ENCODE measurements around the gene MAD1L1. TPM values are rescaled to one million over a fixed set of nuclear protein-coding genes. Genes with fewer than 3 reads are reported as not detected.
A peak's percentile ranks its signal among the peaks of the same experiment; 100 is the strongest.

MAD1L1 gene
- total and polyA plus RNA-seq, 8 donors = 21.4 to 58.8 (median 22.5) TPM

- no peak for TF ChIP-seq CTCF (IDR thresholded peaks at IDR 0.05)
- H3K27me3 ChIP-seq = no peaks in the 10 kb centered on the region
- ATAC-seq = peak; percentile 5
- H3K36me3 ChIP-seq = peaks cover 0 to 19% of the 10 kb centered on the region in 2 donors
- peaks cover 14 to 41% of the 10 kb centered on the region in 2 donors for H3K4me1 ChIP-seq
- intact Hi-C loops (cut with DNase I) = loop anchor here in 1 of 2 donors (10.0 kb wide), 2 partner anchors 72 to 102 kb away; partner anchors contain the start of gene SNX8
- peak in 1 of 4 donors; percentile 49 for DNase-seq
- peak overlapping the region; percentile 97 to 98 for H3K4me3 ChIP-seq
- peak overlapping the region in 1 of 2 donors; percentile 77 for H3K27ac ChIP-seq
- no peaks in the 10 kb centered on the region for H3K9me3 ChIP-seq
Observed at GRCh38 chr7:2242541-2243429, 10.0 kb upstream of the MAD1L1 start.

DNA sequence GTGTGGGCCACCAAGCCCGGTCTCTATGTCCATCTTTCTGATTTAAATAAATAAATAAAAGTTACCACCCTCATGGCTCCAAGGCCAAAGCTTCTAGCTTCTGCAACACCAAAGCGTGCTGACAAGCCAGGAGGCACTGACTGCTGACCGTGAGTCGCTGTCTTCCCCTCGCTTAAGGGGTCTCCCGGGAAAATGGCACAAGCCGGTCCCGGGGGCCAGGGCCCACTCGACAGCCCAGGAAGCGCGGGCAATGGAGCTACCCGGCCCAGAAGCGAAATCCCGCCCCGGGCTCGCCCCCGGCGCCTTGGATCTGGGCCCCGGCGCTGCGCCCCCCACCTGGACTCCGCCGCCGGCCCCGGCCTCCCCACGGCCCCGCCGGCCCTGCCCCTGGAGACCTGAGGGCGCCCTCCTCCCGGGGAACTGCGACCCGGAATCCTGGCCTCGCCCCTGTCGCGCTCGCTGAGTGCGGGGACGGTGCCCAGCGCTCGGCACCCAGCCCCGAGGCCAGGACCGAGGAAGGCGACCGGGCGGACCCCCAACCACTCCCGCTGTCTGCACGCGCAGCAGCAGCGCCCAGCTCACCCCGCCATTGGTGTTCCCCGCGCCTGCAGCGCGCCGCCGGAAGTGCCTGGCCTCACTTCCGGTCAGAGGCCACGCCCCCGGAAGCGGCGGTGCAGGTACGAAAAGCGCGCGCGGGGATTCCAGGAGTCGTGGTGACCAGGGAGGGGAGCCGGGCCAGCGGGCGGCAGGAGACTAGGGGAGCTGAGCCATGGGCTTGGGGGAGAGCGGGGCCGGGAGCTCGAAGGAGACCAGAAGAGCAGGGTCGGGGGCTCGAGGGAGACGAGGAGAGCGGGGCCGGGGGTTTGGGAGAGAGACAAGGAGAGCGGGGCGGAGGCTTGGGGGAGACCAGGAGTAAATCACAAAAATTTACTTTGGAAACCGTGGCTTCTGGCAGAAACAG is 9.1 kb upstream of the MAD1L1 start, which contains the start of the genes MRM2 and NUDT1:
TSS of gene MRM2 (minus strand) at position 626 of the 961 bp plus-strand sequence. CDS start at position 590, 36 bp downstream.
TSS of gene NUDT1 (plus strand) at position 647 of the 961 bp plus-strand sequence. CDS start 2,349 bp downstream, outside the sequence.
- H3K4me3 ChIP-seq = peak within 1 kb of the TSS; percentile 97 to 98
- intact Hi-C loops (cut with DNase I) = loop anchor here in 1 of 2 donors (10.0 kb wide), 2 partner anchors 73 to 103 kb away; partner anchors contain the start of gene SNX8
- TF ChIP-seq CTCF (IDR thresholded peaks at IDR 0.05) = no peak
- H3K27me3 ChIP-seq = no peaks in the 10 kb centered on the region
- no peaks in the 10 kb centered on the region for H3K9me3 ChIP-seq
- peak; percentile 76 to 96 (median 84) for DNase-seq
- H3K36me3 ChIP-seq = peaks cover 0 to 26% of the 10 kb centered on the region in 2 donors
- peak; percentile 90 for ATAC-seq
- peaks cover 17 to 50% of the 10 kb centered on the region in 2 donors for H3K4me1 ChIP-seq
- peak within 1 kb of the TSS; percentile 44 to 77 for H3K27ac ChIP-seq

- no peak for TF ChIP-seq CTCF (IDR thresholded peaks at IDR 0.05)
- Histone ChIP-seq H3K9me3 (no peaks in the 10 kb centered on the region), H3K27me3 (no peaks in the 10 kb centered on the region), H3K27ac (no peak overlapping the region), H3K36me3 (peaks cover 0 to 51% of the 10 kb centered on the region in 2 donors), H3K4me3 (no peak overlapping the region), H3K4me1 (peaks cover 17 to 43% of the 10 kb centered on the region in 2 donors)
- DNase-seq (no peak), ATAC-seq (no peak)
- intact Hi-C loops (cut with DNase I) = no loop called here
Observed at GRCh38 chr7:2239242-2239641, 6.5 kb upstream of the MAD1L1 start.

- peak in 2 of 4 donors; percentile 30 to 90 for DNase-seq
- Histone ChIP-seq H3K9me3 (no peaks in the 10 kb centered on the region), H3K36me3 (peaks cover 0 to 55% of the 10 kb centered on the region in 2 donors), H3K27ac (peak overlapping the region; percentile 79 to 85), H3K4me1 (peaks cover 10 to 32% of the 10 kb centered on the region in 2 donors), H3K27me3 (no peaks in the 10 kb centered on the region), H3K4me3 (no peak overlapping the region)
- peak; percentile 69 for ATAC-seq
- intact Hi-C loops (cut with DNase I) = no loop called here
- TF ChIP-seq CTCF (IDR thresholded peaks at IDR 0.05) = no peak
Observed at GRCh38 chr7:2237109-2237602, 4.4 kb upstream of the MAD1L1 start.

Data from left lung (tissue), 10 donors.